Kidney (tissue), 14 donors: Measurements from ENCODE around the gene MAST3. TPM values are rescaled to one million over a fixed set of nuclear protein-coding genes. Genes with fewer than 3 reads are reported as not detected.

Source experiments
- DNase-seq, 5 donors: peaks; one replicate each; pipeline ENCODE4 v3.0.0-alpha.2; 2013 to 2020
- FAIRE-seq: peaks from 2 replicates; lab custom pipeline; 2012; peaks lifted over from hg19 to GRCh38; lab: Jason Lieb, UNC
- H3K27ac ChIP-seq, 2 donors: one replicate each; pipeline ENCODE4 v1.7.0; 2013; ENCODE audit warnings: low read depth in 2 of 2, low read length in 2 of 2, inconsistent platforms in 1 of 2
- H3K27me3 ChIP-seq: one replicate; pipeline ENCODE4 v1.7.1; 2013; ENCODE audit warnings: low read length, inconsistent platforms; ENCODE audit not compliant: control insufficient read depth, insufficient read depth
- H3K36me3 ChIP-seq, 3 donors: one replicate each; pipeline versions ENCODE4 v1.7.0 to v1.7.1; 2013; ENCODE audit warnings: low read length in 3 of 3, control low read depth in 1 of 3, inconsistent platforms in 1 of 3; ENCODE audit not compliant: insufficient read depth in 3 of 3, control insufficient read depth in 2 of 3
- H3K4me1 ChIP-seq, 3 donors: one replicate each; pipeline versions ENCODE4 v1.7.0 to v1.7.1; 2013; ENCODE audit warnings: low read length in 3 of 3, inconsistent platforms in 1 of 3, low read depth in 1 of 3; ENCODE audit not compliant: control insufficient read depth in 2 of 3, insufficient read depth in 2 of 3
- H3K4me3 ChIP-seq, 3 donors: one replicate each; pipeline versions ENCODE4 v1.7.0 to v1.8.1; 2013; ENCODE audit warnings: low read length in 3 of 3, control low read depth in 1 of 3, inconsistent platforms in 1 of 3
- H3K9ac ChIP-seq, 3 donors: one replicate each; pipeline versions ENCODE4 v1.7.0 to v1.7.1; 2013; ENCODE audit warnings: low read length in 3 of 3, control low read depth in 1 of 3, inconsistent platforms in 1 of 3
- H3K9me3 ChIP-seq, 3 donors: one replicate each; pipeline versions ENCODE4 v1.7.0 to v1.7.1; 2013; ENCODE audit warnings: low read length in 3 of 3, control low read depth in 1 of 3, inconsistent platforms in 1 of 3; ENCODE audit not compliant: control insufficient read depth in 2 of 3, insufficient read depth in 1 of 3
- intact Hi-C: fragments of 100-400 bp; cut with DNase I; formaldehyde crosslinking; loops from one replicate; pipeline ENCODE4 v1.11.1; 2022
- polyA plus RNA-seq: library from polyadenylated mRNA; stranded (reverse); fragments of 350-450 nt; fragmentation: Illumina TruSeq; extraction: RNeasy Lipid Tissue Mini Kit (QIAGEN cat#74804); gene quantifications from one replicate; pipeline ENCODE4 v1.2.3, GENCODE V29; 2014; ENCODE audit warnings: low read depth, low replicate concordance; ENCODE audit not compliant: insufficient read depth
- total RNA-seq: library from RNA; stranded (reverse); fragmentation: NEBNext Ultra II Directional; extraction: Animal tissue kit (Norgen Biotek cat#: 25700); gene quantifications from one replicate; pipeline ENCODE4 v1.2.1, GENCODE V29; 2021
- TF ChIP-seq, protein P1 (sequence below): IDR thresholded peaks from 3 replicates; pipeline ENCODE4 v1.5.1; 2012; ENCODE audit warnings: mild to moderate bottlenecking, moderate library complexity, borderline replicate concordance; ENCODE audit not compliant: insufficient read depth; ENCODE audit errors: extremely low read depth
- donor health status: control.
- donor health status: control.
- donor health status: control.
- donor health status: control.
- donor health status: control.
- donor health status: DM: yes; HTN: yes; CAD: no.
- donor health status: Normal renal cell carcinoma (clear cell type).

The MAST3 gene
- total and polyA plus RNA-seq, 2 donors from 2014 or later = 5.6 to 16.0 TPM

DNA sequence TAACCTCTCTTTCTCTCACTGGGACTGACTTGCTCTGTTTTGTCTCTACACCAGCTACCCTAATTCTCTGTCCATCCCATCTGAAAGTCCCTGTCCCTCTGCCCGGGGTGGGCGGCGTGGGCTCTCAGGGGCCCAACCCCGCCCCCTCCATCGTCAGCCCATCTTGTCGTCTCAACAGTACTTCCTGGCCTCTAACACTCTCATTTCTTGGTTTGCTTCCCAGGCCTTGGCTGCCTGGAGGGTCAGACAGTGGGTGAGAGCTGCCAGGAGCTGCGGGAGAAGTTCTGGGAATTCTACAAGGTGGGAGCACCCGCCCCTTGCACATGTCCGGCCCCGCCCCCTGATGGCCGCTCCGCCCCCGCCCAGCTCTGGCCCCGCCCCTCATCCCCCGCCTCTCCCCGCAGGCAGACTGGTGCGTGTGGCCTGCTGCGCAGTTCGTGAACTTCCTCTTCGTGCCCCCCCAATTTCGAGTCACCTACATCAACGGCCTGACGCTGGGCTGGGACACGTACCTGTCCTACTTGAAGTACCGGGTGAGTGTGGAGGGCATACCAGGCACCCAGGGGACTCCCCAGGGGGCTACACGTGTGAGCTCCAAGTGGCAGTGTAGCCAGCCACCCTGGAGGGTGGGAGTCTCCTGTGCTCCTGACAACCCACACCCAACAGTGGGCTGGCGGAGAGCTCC lies 97.1 kb downstream of the MAST3 start:
- peak in 2 of 5 donors; percentile 33 to 67 for DNase-seq
- no peaks in the 10 kb centered on the region for H3K27me3 ChIP-seq
- peaks cover 0 to 11% (median 9%) of the 10 kb centered on the region in 3 donors for H3K4me1 ChIP-seq
- H3K36me3 ChIP-seq = peaks cover 0 to 22% (median 8%) of the 10 kb centered on the region in 3 donors
- FAIRE-seq = no peak
- H3K9me3 ChIP-seq = no peaks in the 10 kb centered on the region
- intact Hi-C loops = loop anchor here (10.0 kb wide), 1 partner anchor 60 kb away; a partner anchor contains a TSS
- H3K27ac ChIP-seq = peak overlapping the region in 1 of 2 donors; percentile 28
- peak overlapping the region in 1 of 3 donors; percentile 24 for H3K9ac ChIP-seq
- peak overlapping the region in 1 of 3 donors; percentile 76 for H3K4me3 ChIP-seq
- TF ChIP-seq, protein P1, sequence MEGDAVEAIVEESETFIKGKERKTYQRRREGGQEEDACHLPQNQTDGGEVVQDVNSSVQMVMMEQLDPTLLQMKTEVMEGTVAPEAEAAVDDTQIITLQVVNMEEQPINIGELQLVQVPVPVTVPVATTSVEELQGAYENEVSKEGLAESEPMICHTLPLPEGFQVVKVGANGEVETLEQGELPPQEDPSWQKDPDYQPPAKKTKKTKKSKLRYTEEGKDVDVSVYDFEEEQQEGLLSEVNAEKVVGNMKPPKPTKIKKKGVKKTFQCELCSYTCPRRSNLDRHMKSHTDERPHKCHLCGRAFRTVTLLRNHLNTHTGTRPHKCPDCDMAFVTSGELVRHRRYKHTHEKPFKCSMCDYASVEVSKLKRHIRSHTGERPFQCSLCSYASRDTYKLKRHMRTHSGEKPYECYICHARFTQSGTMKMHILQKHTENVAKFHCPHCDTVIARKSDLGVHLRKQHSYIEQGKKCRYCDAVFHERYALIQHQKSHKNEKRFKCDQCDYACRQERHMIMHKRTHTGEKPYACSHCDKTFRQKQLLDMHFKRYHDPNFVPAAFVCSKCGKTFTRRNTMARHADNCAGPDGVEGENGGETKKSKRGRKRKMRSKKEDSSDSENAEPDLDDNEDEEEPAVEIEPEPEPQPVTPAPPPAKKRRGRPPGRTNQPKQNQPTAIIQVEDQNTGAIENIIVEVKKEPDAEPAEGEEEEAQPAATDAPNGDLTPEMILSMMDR = no peak

DNA sequence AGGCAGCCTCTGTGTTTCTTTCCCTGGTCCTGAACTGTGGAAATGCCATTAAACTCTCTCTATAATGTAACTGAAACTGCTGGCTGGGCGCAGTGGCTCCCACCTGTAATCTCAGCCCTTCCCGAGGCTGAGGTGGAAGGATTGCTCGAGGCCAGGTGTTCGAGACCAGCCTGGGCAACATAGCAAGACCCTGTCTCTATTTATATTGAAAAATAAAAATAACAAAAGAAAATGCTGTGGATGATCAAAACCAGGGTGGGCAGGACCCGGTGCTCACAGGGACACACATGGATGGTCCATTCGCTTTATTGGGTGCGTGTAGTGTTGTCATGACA lies 98.9 kb downstream of the MAST3 start:
- Histone ChIP-seq H3K9ac (no peak overlapping the region), H3K27ac (no peak overlapping the region), H3K27me3 (no peaks in the 10 kb centered on the region), H3K36me3 (peaks cover 0 to 28% (median 8%) of the 10 kb centered on the region in 3 donors), H3K4me3 (no peak overlapping the region), H3K4me1 (peaks cover 0 to 11% (median 9%) of the 10 kb centered on the region in 3 donors), H3K9me3 (no peaks in the 10 kb centered on the region)
- no peak for DNase-seq
- FAIRE-seq = no peak
- intact Hi-C loops = loop anchor here (10.0 kb wide), 1 partner anchor 58 kb away; a partner anchor contains a TSS
- TF ChIP-seq, protein P1 = no peak

DNA sequence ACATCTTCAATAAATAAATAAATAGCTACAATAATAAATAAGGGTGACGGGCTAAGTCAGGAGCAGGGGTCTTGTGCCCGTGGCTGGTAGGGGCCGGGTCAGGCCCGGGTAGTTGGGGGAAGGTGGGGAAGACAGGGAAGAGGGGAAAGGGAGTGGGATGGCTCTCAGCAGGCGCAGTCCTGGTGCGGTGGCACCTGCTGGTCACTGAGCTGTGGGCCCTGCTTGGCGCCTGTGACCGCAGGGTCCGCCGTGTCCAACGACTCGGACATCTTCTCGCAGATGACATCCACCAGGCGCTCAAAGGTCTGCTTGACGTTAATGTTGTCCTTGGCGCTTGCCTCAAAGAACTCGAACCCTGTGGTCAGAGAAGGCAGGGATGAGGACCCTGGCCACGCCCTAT lies 99.7 kb downstream of the MAST3 start:
- H3K27ac ChIP-seq = no peak overlapping the region
- peaks cover 0 to 13% (median 9%) of the 10 kb centered on the region in 3 donors for H3K4me1 ChIP-seq
- H3K9ac ChIP-seq = no peak overlapping the region
- H3K9me3 ChIP-seq = no peaks in the 10 kb centered on the region
- TF ChIP-seq, protein P1 = no peak
- H3K27me3 ChIP-seq = no peaks in the 10 kb centered on the region
- H3K36me3 ChIP-seq = peaks cover 0 to 28% (median 9%) of the 10 kb centered on the region in 3 donors
- FAIRE-seq (no peak), DNase-seq (no peak)
- no peak overlapping the region for H3K4me3 ChIP-seq
- intact Hi-C loops = loop anchor here (10.0 kb wide), 1 partner anchor 57 kb away; a partner anchor contains a TSS
